GM18502 (cell line): ENCODE data around the gene PATJ.

Experiments
- ATAC-seq: cut with Tn5 transposase; IDR thresholded peaks from one replicate; pipeline ENCODE4 v1.9.1; 2021; ENCODE audit warnings: mild to moderate bottlenecking; ENCODE audit not compliant: unreplicated experiment, poor library complexity

Gene PATJ

GRCh38 chr1:61978796-61979195 is 236.5 kb downstream of the PATJ start:
- no peak for ATAC-seq

GRCh38 chr1:61979729-61980128 is 237.4 kb downstream of the PATJ start:
- no peak for ATAC-seq

GRCh38 chr1:61980561-61980960 is 238.3 kb downstream of the PATJ start:
- no peak for ATAC-seq

- no peak for ATAC-seq
Observed at GRCh38 chr1:61981870-61982660, 239.8 kb downstream of the PATJ start.

- no peak for ATAC-seq
Observed at GRCh38 chr1:61983236-61983635, 241.0 kb downstream of the PATJ start.

GRCh38 chr1:61992257-61992656 is 250.0 kb downstream of the PATJ start:
- no peak for ATAC-seq

GRCh38 chr1:61993331-61993961 is 251.2 kb downstream of the PATJ start:
- no peak for ATAC-seq

GRCh38 chr1:61995641-61996040 is 253.4 kb downstream of the PATJ start:
- ATAC-seq = no peak

GRCh38 chr1:61997123-61997522 is 254.8 kb downstream of the PATJ start:
- no peak for ATAC-seq

GRCh38 chr1:62003777-62004176 is 261.5 kb downstream of the PATJ start:
- no peak for ATAC-seq

- ATAC-seq = no peak
Observed at GRCh38 chr1:62006690-62007089, 264.4 kb downstream of the PATJ start.

- ATAC-seq = no peak
Observed at GRCh38 chr1:62011006-62011405, 268.7 kb downstream of the PATJ start.

- ATAC-seq = no peak
Observed at GRCh38 chr1:62012095-62012494, 269.8 kb downstream of the PATJ start.

- ATAC-seq = no peak
Observed at GRCh38 chr1:62012836-62013235, 270.6 kb downstream of the PATJ start.

- no peak for ATAC-seq
Observed at GRCh38 chr1:62013264-62013663, 271.0 kb downstream of the PATJ start.

GRCh38 chr1:62022382-62022983 is 280.2 kb downstream of the PATJ start:
- ATAC-seq = no peak

- no peak for ATAC-seq
Observed at GRCh38 chr1:62024690-62025089, 282.4 kb downstream of the PATJ start.

- no peak for ATAC-seq
Observed at GRCh38 chr1:62025154-62025553, 282.9 kb downstream of the PATJ start.

- no peak for ATAC-seq
Observed at GRCh38 chr1:62025892-62026291, 283.6 kb downstream of the PATJ start.

GRCh38 chr1:62029704-62030103 is 287.4 kb downstream of the PATJ start:
- ATAC-seq = no peak

- no peak for ATAC-seq
Observed at GRCh38 chr1:62034790-62035189, 292.5 kb downstream of the PATJ start.

GRCh38 chr1:62037274-62037673 is 295.0 kb downstream of the PATJ start:
- no peak for ATAC-seq
